ENCODE measurements around the gene NOSIP.

- TF ChIP-seq MAX (IDR thresholded peaks at IDR 0.05; ENCODE audit: low read depth) (no peak), CTCF (IDR thresholded peaks at IDR 0.05) (no peak), RAD21 (IDR thresholded peaks at IDR 0.05; ENCODE audit: low read length) (no peak), POLR2AphosphoS5 (IDR thresholded peaks at IDR 0.05; ENCODE audit: low read depth, low read length) (no peak), EZH2phosphoT487 (IDR thresholded peaks at IDR 0.05; ENCODE audit: borderline replicate concordance, low read depth) (no peak), MXI1 (IDR thresholded peaks at IDR 0.05; ENCODE audit: low read depth, low read length) (no peak), REST (IDR thresholded peaks at IDR 0.05; ENCODE audit: low read depth, low read length) (no peak), ZBTB33 (IDR thresholded peaks at IDR 0.05; ENCODE audit: borderline replicate concordance, low read depth) (no peak)
These were observed 38.4 kb downstream of the NOSIP start for GRCh38 chr19:49541914-49542313.
